Spleen (tissue), 7 donors: Measurements from ENCODE around the gene MFNG.

Experiments used
- CTCF ChIP-seq, 11 experiments: fragments of 200-600 bp in 7 of 11; fragments of 450-650 bp in 4 of 11; sonication (generic) in 4 of 11; IDR thresholded peaks in 8 of 11; conservative IDR thresholded peaks in 3 of 11; 1 replicate in 7 of 11; 2 replicates in 4 of 11; pipeline versions ENCODE4 v1.4.0 to v1.8.0; 2016 to 2021; ENCODE audit warnings: antibody characterized with exemption in 11 of 11, inconsistent platforms in 4 of 11, mild to moderate bottlenecking in 1 of 11
- POLR2A ChIP-seq, 3 donors: fragments of 450-650 bp; IDR thresholded peaks; one replicate each; pipeline ENCODE4 v1.5.1; 2017; ENCODE audit warnings: antibody characterized with exemption in 3 of 3, mild to moderate bottlenecking in 1 of 3
- POLR2AphosphoS5 ChIP-seq, 3 donors: sonication (generic); formaldehyde crosslinking; IDR thresholded peaks; one replicate each; pipeline ENCODE4 v1.5.1; 2017; ENCODE audit warnings: antibody characterized with exemption in 3 of 3
- donor health status: DM: no; HTN: no; CAD: no; lungs with moderate emphysema.
- donor health status: DM: no; HTN: no; CAD: no.
- donor health status: DM: no; HTN: no; CAD: no.

- no peak for TF ChIP-seq CTCF (IDR thresholded peaks at IDR 0.05 in 8 of 11, conservative IDR thresholded peaks at IDR 0.05 in 3 of 11)
- no peak for TF ChIP-seq POLR2AphosphoS5 (IDR thresholded peaks at IDR 0.05)
- no peak for TF ChIP-seq POLR2A (IDR thresholded peaks at IDR 0.05)
Observed at GRCh38 chr22:37461961-37462360, 24.2 kb downstream of the MFNG start.
